Measurements from ENCODE around the gene CCSAP. TPM values are rescaled to one million over a fixed set of nuclear protein-coding genes. Genes with fewer than 3 reads are reported as not detected.
"Not testable (repeated sequence)": the region's sequence is repeated elsewhere in the genome, so short reads cannot be mapped to it uniquely, and the experiment has no call there.

Gene CCSAP
- total and polyA plus RNA-seq, 5 donors: 2.1 to 4.4 (median 3.5) TPM

- Histone ChIP-seq H3K27ac (ENCODE audit: low read length) (no peak overlapping the region), H3K4me3 (ENCODE audit: low read length) (no peak overlapping the region), H3K4me1 (ENCODE audit: control insufficient read depth, insufficient read depth, low read length) (no peaks in the 10 kb centered on the region), H3K9me3 (ENCODE audit: control insufficient read depth, low read length) (no peaks in the 10 kb centered on the region), H3K27me3 (ENCODE audit: control insufficient read depth, insufficient read depth) (no peaks in the 10 kb centered on the region)
- 90% methylated on average over 6 of the region's 6 CpGs for WGBS
- intact Hi-C loops (cut with DNase I): no loop called here
- DNase-seq: no peak
- no peak for ATAC-seq
Measured at GRCh38 chr1:229300099-229300757, 42.6 kb downstream of the CCSAP start.

GRCh38 chr1:229298887-229299503, 43.9 kb downstream of the CCSAP start:
- Histone ChIP-seq H3K27ac (ENCODE audit: low read length) (no peak overlapping the region), H3K4me1 (ENCODE audit: control insufficient read depth, insufficient read depth, low read length) (no peaks in the 10 kb centered on the region), H3K9me3 (ENCODE audit: control insufficient read depth, low read length) (no peaks in the 10 kb centered on the region), H3K27me3 (ENCODE audit: control insufficient read depth, insufficient read depth) (no peaks in the 10 kb centered on the region), H3K4me3 (ENCODE audit: low read length) (no peak overlapping the region)
- ATAC-seq (no peak), DNase-seq (no peak)
- WGBS: 91% methylated on average over 5 of the region's 5 CpGs
- intact Hi-C loops (cut with DNase I): no loop called here

DNA sequence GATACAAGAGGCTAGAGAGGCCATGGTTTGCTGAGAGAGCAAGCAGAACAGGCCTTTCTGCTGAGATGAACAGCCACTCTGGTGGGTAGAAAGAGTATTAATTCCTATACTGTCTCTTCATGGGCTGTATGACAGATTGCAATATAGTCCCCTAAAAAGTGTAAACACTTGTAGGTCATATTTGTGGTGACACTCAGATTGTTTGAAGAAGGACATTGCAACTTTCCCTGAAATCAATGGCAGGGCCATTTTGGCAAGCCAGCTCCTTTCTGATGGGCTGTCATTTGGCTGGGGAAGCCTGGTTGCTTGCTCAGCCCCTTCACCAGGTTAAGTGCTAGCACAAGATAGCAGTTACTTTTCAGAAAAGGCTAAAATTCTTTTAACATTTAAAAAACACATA, 44.4 kb downstream of the CCSAP start:
- no peak overlapping the region for H3K4me3 ChIP-seq (ENCODE audit: low read length)
- no peaks in the 10 kb centered on the region for H3K4me1 ChIP-seq (ENCODE audit: control insufficient read depth, insufficient read depth, low read length)
- H3K27ac ChIP-seq (ENCODE audit: low read length): no peak overlapping the region
- intact Hi-C loops (cut with DNase I): no loop called here
- H3K27me3 ChIP-seq (ENCODE audit: control insufficient read depth, insufficient read depth): no peaks in the 10 kb centered on the region
- H3K9me3 ChIP-seq (ENCODE audit: control insufficient read depth, low read length): no peaks in the 10 kb centered on the region
- DNase-seq (no peak), ATAC-seq (no peak)

GRCh38 chr1:229297746-229298145, 45.1 kb downstream of the CCSAP start:
- Histone ChIP-seq H3K27ac (ENCODE audit: low read length) (no peak overlapping the region), H3K9me3 (ENCODE audit: control insufficient read depth, low read length) (no peaks in the 10 kb centered on the region), H3K27me3 (ENCODE audit: control insufficient read depth, insufficient read depth) (no peaks in the 10 kb centered on the region), H3K4me1 (ENCODE audit: control insufficient read depth, insufficient read depth, low read length) (no peaks in the 10 kb centered on the region), H3K4me3 (ENCODE audit: low read length) (no peak overlapping the region)
- DNase-seq (no peak), ATAC-seq (no peak)
- intact Hi-C loops (cut with DNase I): no loop called here
- WGBS: 98% methylated on average over 1 of the region's 1 CpG

DNA sequence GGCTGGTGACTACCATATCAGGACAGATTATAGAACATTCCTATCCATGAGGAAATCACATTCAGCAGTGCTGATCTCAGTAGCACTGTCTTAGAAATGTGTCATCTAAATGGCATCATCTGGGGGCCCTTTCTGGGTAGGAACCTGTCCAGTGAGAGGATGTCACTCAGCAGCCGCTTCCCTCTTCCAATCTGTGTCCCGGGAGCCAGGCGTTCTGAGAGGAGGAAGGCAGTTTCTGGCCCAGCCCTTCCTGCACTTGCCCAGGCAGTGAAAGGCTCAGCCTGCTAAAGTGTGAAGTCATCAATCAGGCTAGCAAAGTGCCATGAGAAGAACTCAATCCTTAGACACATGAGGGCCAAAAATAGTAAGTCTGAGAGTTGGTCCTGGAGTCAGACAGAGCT, 46.3 kb downstream of the CCSAP start:
- WGBS: 38% methylated on average over 3 of the region's 3 CpGs
- Histone ChIP-seq H3K27me3 (ENCODE audit: control insufficient read depth, insufficient read depth) (no peaks in the 10 kb centered on the region), H3K4me3 (ENCODE audit: low read length) (no peak overlapping the region), H3K9me3 (ENCODE audit: control insufficient read depth, low read length) (no peaks in the 10 kb centered on the region), H3K27ac (ENCODE audit: low read length) (no peak overlapping the region), H3K4me1 (ENCODE audit: control insufficient read depth, insufficient read depth, low read length) (peaks cover 2% of the 10 kb centered on the region)
- intact Hi-C loops (cut with DNase I): no loop called here
- DNase-seq (peak; percentile 46 to 63 (median 59)), ATAC-seq (peak; percentile 80 to 91)

- ATAC-seq (peak in 1 of 2 donors; percentile 19), DNase-seq (peak in 1 of 3 donors; percentile 44)
- H3K4me3 ChIP-seq (ENCODE audit: low read length): no peak overlapping the region
- H3K4me1 ChIP-seq (ENCODE audit: control insufficient read depth, insufficient read depth, low read length): peaks cover 2% of the 10 kb centered on the region
- no peaks in the 10 kb centered on the region for H3K27me3 ChIP-seq (ENCODE audit: control insufficient read depth, insufficient read depth)
- 90% methylated on average over 11 of the region's 11 CpGs for WGBS
- intact Hi-C loops (cut with DNase I): no loop called here
- no peaks in the 10 kb centered on the region for H3K9me3 ChIP-seq (ENCODE audit: control insufficient read depth, low read length)
- no peak overlapping the region for H3K27ac ChIP-seq (ENCODE audit: low read length)
Measured at GRCh38 chr1:229295745-229296144, 47.1 kb downstream of the CCSAP start.

GRCh38 chr1:229293528-229294204, 49.2 kb downstream of the CCSAP start:
- H3K4me1 ChIP-seq (ENCODE audit: control insufficient read depth, insufficient read depth, low read length): peaks cover 2% of the 10 kb centered on the region
- intact Hi-C loops (cut with DNase I): no loop called here
- no peak for ATAC-seq

GRCh38 chr1:229291686-229292085, 51.2 kb downstream of the CCSAP start:
- ATAC-seq; H3K4me1 ChIP-seq (ENCODE audit: control insufficient read depth, insufficient read depth, low read length); H3K27me3 ChIP-seq (ENCODE audit: control insufficient read depth, insufficient read depth); DNase-seq; H3K4me3 ChIP-seq (ENCODE audit: low read length); H3K27ac ChIP-seq (ENCODE audit: low read length); intact Hi-C loops (cut with DNase I); H3K9me3 ChIP-seq (ENCODE audit: control insufficient read depth, low read length): not testable (repeated sequence)
- over 99% methylated on average over 3 of the region's 4 CpGs for WGBS

More at GRCh38 chr1:229293528-229294204, 49.2 kb downstream of the CCSAP start:
- Histone ChIP-seq H3K4me3 (ENCODE audit: low read length) (no peak overlapping the region), H3K27me3 (ENCODE audit: control insufficient read depth, insufficient read depth) (no peaks in the 10 kb centered on the region), H3K27ac (ENCODE audit: low read length) (no peak overlapping the region), H3K9me3 (ENCODE audit: control insufficient read depth, low read length) (no peaks in the 10 kb centered on the region)
- WGBS: 90% methylated on average over 10 of the region's 10 CpGs
- DNase-seq: no peak

- DNase-seq: no peak
- WGBS: 93% methylated on average over 1 of the region's 1 CpG
- H3K27me3 ChIP-seq (ENCODE audit: control insufficient read depth, insufficient read depth): no peaks in the 10 kb centered on the region
- no peak for ATAC-seq
- no peaks in the 10 kb centered on the region for H3K9me3 ChIP-seq (ENCODE audit: control insufficient read depth, low read length)
- no peak overlapping the region for H3K4me3 ChIP-seq (ENCODE audit: low read length)
- no peak overlapping the region for H3K27ac ChIP-seq (ENCODE audit: low read length)
- peaks cover 4% of the 10 kb centered on the region for H3K4me1 ChIP-seq (ENCODE audit: control insufficient read depth, insufficient read depth, low read length)
- intact Hi-C loops (cut with DNase I): no loop called here
Measured at GRCh38 chr1:229288516-229288915, 54.3 kb downstream of the CCSAP start.

GRCh38 chr1:229287267-229287666, 55.6 kb downstream of the CCSAP start:
- no peak overlapping the region for H3K27ac ChIP-seq (ENCODE audit: low read length)
- ATAC-seq (no peak), DNase-seq (no peak)
- H3K9me3 ChIP-seq (ENCODE audit: control insufficient read depth, low read length): no peaks in the 10 kb centered on the region
- H3K27me3 ChIP-seq (ENCODE audit: control insufficient read depth, insufficient read depth): no peaks in the 10 kb centered on the region
- intact Hi-C loops (cut with DNase I): no loop called here
- WGBS: 73% methylated on average over 1 of the region's 1 CpG
- no peak overlapping the region for H3K4me3 ChIP-seq (ENCODE audit: low read length)
- peaks cover 9% of the 10 kb centered on the region for H3K4me1 ChIP-seq (ENCODE audit: control insufficient read depth, insufficient read depth, low read length)

- Histone ChIP-seq H3K9me3 (ENCODE audit: control insufficient read depth, low read length) (no peaks in the 10 kb centered on the region), H3K4me3 (ENCODE audit: low read length) (no peak overlapping the region), H3K4me1 (ENCODE audit: control insufficient read depth, insufficient read depth, low read length) (peaks cover 8% of the 10 kb centered on the region), H3K27ac (ENCODE audit: low read length) (no peak overlapping the region), H3K27me3 (ENCODE audit: control insufficient read depth, insufficient read depth) (no peaks in the 10 kb centered on the region)
- WGBS: 73% methylated on average over 2 of the region's 2 CpGs
- intact Hi-C loops (cut with DNase I): no loop called here
- ATAC-seq (no peak), DNase-seq (no peak)
Measured at GRCh38 chr1:229286099-229286766, 56.6 kb downstream of the CCSAP start.
